HG03097 (cell line): ENCODE data around the gene HOXD1.
A peak's percentile ranks its signal among the peaks of the same experiment; 100 is the strongest.

Experiments used
- ATAC-seq: cut with Tn5 transposase; IDR thresholded peaks from one replicate; pipeline ENCODE4 v1.9.1; 2021; ENCODE audit not compliant: unreplicated experiment, low FRiP score

Gene HOXD1

DNA sequence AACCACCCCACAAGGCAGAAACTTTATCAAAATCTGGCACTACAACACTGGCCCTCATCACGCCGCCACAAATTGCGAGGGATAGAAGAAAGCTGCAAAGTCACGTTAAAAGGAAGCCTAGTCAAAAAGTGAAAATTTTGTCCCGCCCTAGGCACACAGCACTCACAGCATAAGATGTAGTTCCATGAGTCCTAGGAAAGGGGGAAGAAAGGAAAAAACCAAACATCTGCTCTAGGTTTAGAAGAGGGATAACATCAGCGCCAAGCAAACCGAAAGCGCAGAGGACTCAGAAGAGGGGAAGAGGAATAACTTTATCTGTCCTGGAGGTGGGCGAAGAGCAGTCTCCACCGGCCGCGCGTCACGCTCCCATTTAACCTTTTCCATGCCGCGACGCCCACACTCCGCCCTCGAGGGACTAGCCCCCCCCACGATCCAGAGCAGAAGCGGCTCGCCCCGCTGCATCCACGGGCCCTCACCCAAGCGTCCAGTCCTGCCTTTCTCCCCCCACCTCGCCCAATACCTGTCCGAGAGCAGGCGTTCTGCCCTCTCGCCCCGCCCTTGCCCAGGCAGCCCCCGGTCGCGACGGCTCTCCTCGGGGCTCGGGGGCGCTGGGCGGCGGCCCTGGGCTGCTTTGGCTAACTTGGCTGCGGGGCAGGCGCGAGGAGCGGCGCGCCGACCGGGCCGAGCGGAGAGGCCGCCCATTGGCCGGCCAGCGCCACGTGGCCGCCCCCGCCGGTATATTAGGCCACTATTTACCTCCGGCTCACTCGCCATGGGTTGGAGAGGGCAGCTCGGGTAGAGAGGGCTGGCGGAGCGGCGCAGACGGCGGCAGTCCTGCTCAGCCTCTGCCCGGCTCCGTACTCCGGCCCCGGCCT lies at the start of gene HOXD1:
Gene HOXD1 (plus strand): TSS at position 770 of the 875 bp plus-strand sequence. CDS start 134 bp downstream, outside the sequence.
- no peak for ATAC-seq

DNA sequence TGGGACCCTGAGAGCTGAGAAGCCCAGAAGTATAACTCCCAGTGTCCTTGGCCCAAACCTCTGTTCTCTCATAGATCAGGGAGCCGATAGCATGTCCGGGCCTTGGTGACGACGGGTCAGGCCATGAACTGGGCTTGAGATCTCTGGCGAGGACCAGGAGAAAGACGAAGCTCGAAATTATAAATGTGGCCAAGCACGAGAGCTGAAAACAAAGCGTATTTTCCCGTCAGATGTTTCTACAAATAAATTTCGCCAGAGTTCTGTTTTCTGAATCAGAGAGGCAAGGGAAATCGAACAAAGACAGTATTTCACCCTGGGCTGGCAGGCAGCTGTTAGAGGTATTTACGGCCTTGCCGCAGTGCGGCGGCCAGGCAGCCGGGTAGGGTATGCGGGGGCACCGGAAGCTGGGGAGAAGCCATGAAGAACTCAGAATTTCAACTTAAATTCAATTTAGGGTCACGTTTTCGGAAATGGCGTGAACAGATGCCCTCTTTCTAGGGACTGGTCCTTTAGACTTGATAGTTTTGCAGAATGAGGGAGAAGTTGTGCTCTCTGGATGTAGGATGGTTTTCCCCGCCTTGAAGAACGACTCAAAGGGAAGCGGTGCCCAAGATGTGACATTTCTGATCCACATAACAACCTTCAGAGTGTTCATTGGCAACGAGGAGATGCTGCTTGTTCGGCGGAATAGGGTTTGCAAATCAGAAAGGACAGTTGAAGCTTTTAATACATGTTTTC lies 49.4 kb upstream of the HOXD1 start:
- no peak for ATAC-seq

DNA sequence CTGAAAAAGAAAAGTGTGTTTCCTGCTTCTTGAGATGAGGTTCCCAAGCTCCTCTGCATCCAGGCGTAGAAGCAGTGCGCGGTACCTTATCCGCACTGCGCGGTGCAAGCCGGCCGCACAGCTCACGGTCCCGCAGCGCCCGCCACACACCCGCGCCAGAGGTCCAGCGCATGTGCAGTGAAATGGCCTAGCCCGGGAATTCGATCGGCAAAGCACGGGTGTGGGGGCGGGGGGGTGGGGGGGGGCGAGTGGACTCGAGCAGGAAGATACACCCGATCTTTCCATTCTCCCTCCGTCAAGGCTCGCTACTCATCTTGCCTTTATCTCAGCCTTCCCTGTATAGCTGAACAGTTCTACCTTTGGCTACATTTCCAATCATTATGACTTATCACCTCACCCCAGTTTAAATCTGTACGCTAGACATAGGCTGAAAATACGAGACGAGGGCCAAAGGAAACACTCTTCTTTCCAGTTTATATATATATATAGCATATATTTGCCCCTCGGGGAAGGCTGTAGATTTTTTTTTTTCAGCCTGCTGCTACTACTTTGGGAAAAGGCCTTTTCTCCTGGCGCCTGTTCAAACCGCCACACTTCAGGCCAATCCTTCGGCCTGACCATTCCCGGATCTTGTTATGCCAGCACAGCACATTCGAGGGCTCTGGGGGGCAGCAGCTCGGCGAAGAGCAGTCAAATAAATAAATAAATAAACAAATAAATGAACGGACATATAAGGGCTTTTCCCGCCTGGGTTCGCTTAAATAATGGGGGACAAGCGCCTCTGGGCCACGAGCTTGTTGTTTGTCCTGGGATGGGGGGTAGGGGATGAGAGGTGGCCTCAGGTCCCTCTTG lies 48.6 kb upstream of the HOXD1 start:
- ATAC-seq: no peak

GRCh38 chr2:176140513-176141317 lies 47.8 kb upstream of the HOXD1 start:
- peak; percentile 85 for ATAC-seq

DNA sequence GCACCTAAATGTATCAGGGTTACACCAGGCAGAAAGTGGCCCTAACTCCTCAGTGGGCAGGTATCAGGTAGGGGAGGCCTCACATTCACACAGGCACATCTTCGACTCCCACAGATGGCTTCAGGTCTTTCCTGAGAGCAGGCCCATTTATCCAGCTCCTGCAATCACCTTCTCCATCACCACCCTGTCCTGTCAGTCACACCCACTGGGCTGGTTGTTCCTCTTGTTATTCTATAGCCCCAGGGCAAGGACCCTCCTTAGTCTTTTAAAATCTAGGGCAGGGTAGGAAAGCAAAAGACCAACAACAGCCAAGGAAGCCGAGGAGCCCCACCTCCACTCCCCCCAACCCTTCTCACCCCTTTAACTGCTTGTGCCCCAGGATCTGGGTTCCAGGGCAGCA lies 46.2 kb upstream of the HOXD1 start:
- no peak for ATAC-seq

GRCh38 chr2:176145085-176145969 lies 43.1 kb upstream of the HOXD1 start:
- no peak for ATAC-seq

- no peak for ATAC-seq
These were observed 42.4 kb upstream of the HOXD1 start for GRCh38 chr2:176146101-176146500.

- ATAC-seq: no peak
These were observed 41.8 kb upstream of the HOXD1 start for GRCh38 chr2:176146645-176147044.

GRCh38 chr2:176147210-176147799 lies 41.2 kb upstream of the HOXD1 start:
- ATAC-seq: no peak

DNA sequence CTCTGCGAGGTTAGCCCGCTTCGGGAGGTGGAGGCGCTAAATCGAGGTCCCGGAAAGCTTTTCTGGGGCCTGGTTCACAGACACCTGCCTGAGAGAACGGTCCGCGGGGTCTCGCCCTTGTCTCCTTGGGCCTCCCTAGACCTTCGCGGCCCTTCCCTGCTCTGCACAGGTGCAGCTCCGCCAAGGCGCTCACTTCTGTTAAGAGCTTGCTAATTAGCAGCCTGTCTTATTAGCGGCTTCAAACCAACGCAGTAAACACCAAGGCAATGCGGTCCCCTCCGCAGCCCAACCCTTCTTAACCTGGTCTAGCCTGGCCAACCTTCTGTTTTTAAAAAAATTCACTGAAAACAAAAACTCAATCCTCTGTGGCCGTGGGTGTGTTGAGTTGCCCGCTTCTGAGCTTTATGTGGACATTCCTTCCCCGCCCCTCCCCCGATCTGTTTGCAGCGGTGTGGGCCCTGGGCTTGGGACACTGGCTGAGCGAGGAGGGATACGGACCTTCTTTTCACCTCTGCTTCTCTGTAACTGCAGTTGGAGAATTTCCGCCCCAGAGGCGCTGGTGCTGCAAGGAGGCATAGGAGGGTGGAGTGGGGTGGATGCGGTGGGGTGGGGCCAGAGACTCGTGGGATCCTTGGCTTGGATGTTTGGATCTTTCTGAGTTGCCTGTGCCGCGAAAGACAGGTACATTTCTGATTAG lies 40.5 kb upstream of the HOXD1 start:
- no peak for ATAC-seq

- no peak for ATAC-seq
These were observed 39.6 kb upstream of the HOXD1 start for GRCh38 chr2:176148751-176149421.

- no peak for ATAC-seq
These were observed 39.0 kb upstream of the HOXD1 start for GRCh38 chr2:176149481-176149938.

GRCh38 chr2:176149939-176150583 lies 38.4 kb upstream of the HOXD1 start:
- ATAC-seq: no peak

GRCh38 chr2:176150584-176151441 lies 37.7 kb upstream of the HOXD1 start:
- no peak for ATAC-seq

DNA sequence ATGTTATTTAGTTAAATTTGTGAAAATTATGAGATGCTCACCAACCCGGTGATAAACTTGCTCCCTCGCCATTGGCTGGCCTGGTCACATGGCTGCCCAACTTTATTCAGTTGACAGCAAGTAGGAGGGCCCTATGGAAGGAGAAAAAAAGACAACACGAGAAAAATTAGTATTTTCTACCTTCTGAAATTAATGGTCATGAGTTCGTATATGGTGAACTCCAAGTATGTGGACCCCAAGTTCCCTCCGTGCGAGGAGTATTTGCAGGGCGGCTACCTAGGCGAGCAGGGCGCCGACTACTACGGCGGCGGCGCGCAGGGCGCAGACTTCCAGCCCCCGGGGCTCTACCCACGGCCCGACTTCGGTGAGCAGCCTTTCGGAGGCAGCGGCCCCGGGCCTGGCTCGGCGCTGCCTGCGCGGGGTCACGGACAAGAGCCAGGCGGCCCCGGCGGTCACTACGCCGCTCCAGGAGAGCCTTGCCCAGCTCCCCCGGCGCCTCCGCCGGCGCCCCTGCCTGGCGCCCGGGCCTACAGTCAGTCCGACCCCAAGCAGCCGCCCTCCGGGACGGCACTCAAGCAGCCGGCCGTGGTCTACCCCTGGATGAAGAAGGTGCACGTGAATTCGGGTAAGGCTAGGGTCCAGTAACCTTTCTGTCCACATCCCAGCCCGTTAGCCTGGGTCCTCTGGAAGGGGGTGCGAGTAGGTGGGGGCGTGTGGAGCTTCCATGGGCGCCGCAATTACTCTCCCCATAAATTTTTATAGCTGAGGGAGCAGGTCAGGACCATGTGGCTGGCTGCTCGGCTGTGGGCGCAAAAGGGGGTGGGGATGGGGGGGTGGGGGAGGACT lies 36.8 kb upstream of the HOXD1 start, which contains the start of gene HOXD4:
Gene HOXD4 (plus strand): TSS at position 109 of the 846 bp plus-strand sequence. CDS start 84 bp downstream, at position 193.
- no peak for ATAC-seq
